ENCODE data around the gene CCNG1.

CCNG1 gene

GRCh38 chr5:163489055-163489744 lies 51.8 kb downstream of the CCNG1 start:
- H3K4me3 ChIP-seq (ENCODE audit: low read depth, low read length), result no peak overlapping the region
- DNase-seq (ENCODE audit: low read depth), result no peak
- TF ChIP-seq CTCF (IDR thresholded peaks at IDR 0.05; ENCODE audit: insufficient read depth, low read depth, low read length, missing control alignments), result no peak

- no peak for TF ChIP-seq CTCF (IDR thresholded peaks at IDR 0.05; ENCODE audit: insufficient read depth, low read depth, low read length, missing control alignments)
- DNase-seq (ENCODE audit: low read depth), result no peak
- no peak overlapping the region for H3K4me3 ChIP-seq (ENCODE audit: low read depth, low read length)
Observed at GRCh38 chr5:163489745-163490075, 52.3 kb downstream of the CCNG1 start.
